CD4-positive, CD25-positive, alpha-beta regulatory T cell (primary cell): ENCODE measurements around the gene ST6GALNAC4. TPM values are rescaled to one million over a fixed set of nuclear protein-coding genes. Genes with fewer than 3 reads are reported as not detected.

Experiments
- ATAC-seq, 2 donors: fragments of 150-1000 bp; cut with Tn5 transposase; one replicate each; pipeline ENCODE4 v1.10.0; 2021; ENCODE audit warnings: low read depth in 2 of 2, moderate number of reproducible peaks in 2 of 2, moderate library complexity in 1 of 2
- DNase-seq, 3 donors: peaks; one replicate each; pipeline versions ENCODE4 v3.0.0 to v3.0.0-alpha.2; 2012 to 2022; ENCODE audit warnings: mixed read lengths in 1 of 3
- H3K27ac ChIP-seq: one replicate; pipeline ENCODE4 v1.7.0; 2013; ENCODE audit warnings: mild to moderate bottlenecking, low read length; ENCODE audit not compliant: insufficient read depth, poor library complexity, severe bottlenecking
- H3K27me3 ChIP-seq: one replicate; pipeline ENCODE4 v1.7.0; 2013; ENCODE audit warnings: low read length; ENCODE audit not compliant: control insufficient read depth, insufficient read depth
- H3K36me3 ChIP-seq: one replicate; pipeline ENCODE4 v1.7.0; 2013; ENCODE audit warnings: mild to moderate bottlenecking, low read length, moderate library complexity; ENCODE audit not compliant: control insufficient read depth, insufficient read depth
- H3K4me1 ChIP-seq: 2 replicates; pipeline ENCODE4 v1.7.0; 2013; ENCODE audit warnings: mild to moderate bottlenecking, low read length; ENCODE audit not compliant: insufficient read depth, control insufficient read depth, poor library complexity, severe bottlenecking
- H3K4me3 ChIP-seq: one replicate; pipeline ENCODE4 v1.7.0; 2013; ENCODE audit warnings: low read depth, mild to moderate bottlenecking, low read length, moderate library complexity
- H3K9me3 ChIP-seq, 2 experiments: 1 replicate in 1 of 2; 2 replicates in 1 of 2; pipeline ENCODE4 v1.7.0; 2013; ENCODE audit warnings: low read length in 2 of 2, mild to moderate bottlenecking in 1 of 2, moderate library complexity in 1 of 2; ENCODE audit not compliant: control insufficient read depth in 2 of 2
- H3K27ac Mint-ChIP-seq, 3 donors: one replicate each; pipeline ENCODE4 v1.8.0; 2020 to 2022; ENCODE audit warnings: mild to moderate bottlenecking in 3 of 3, mixed read lengths in 3 of 3, moderate library complexity in 2 of 3
- H3K27me3 Mint-ChIP-seq: one replicate; pipeline ENCODE4 v1.8.0; 2022; ENCODE audit warnings: mild to moderate bottlenecking, mixed read lengths
- H3K36me3 Mint-ChIP-seq: one replicate; pipeline ENCODE4 v1.8.0; 2020; ENCODE audit warnings: mixed read lengths
- H3K4me1 Mint-ChIP-seq, 4 donors: one replicate each; pipeline ENCODE4 v1.8.0; 2020 to 2022; ENCODE audit warnings: mixed read lengths in 4 of 4, mild to moderate bottlenecking in 1 of 4
- H3K4me3 Mint-ChIP-seq, 4 donors: one replicate each; pipeline ENCODE4 v1.8.0; 2020 to 2022; ENCODE audit warnings: mild to moderate bottlenecking in 4 of 4, mixed read lengths in 4 of 4, moderate library complexity in 3 of 4
- H3K9me3 Mint-ChIP-seq, 7 donors: one replicate each; pipeline ENCODE4 v1.8.0; 2020 to 2022; ENCODE audit warnings: mixed read lengths in 7 of 7, mild to moderate bottlenecking in 3 of 7, moderate library complexity in 2 of 7
- polyA plus RNA-seq, 4 donors: library from polyadenylated mRNA; unstranded; fragments of 300-500 nt; fragmentation: Illumina TruSeq; gene quantifications; one replicate each; pipeline ENCODE4 v1.2.3, GENCODE V29; 2021
- total RNA-seq: library from RNA; stranded (reverse); gene quantifications from one replicate; pipeline ENCODE4 v1.2.3, GENCODE V29; 2022

The ST6GALNAC4 gene
- total and polyA plus RNA-seq, 5 donors from 2014 or later, result 23.1 to 31.6 (median 23.8) TPM

- Mint-ChIP-seq H3K27ac (peak overlapping the region in 2 of 3 donors; percentile 20 to 94), H3K4me1 (peaks cover 0 to 57% (median 27%) of the 10 kb centered on the region in 4 donors), H3K27me3 (no peaks in the 10 kb centered on the region), H3K9me3 (no peaks in the 10 kb centered on the region), H3K36me3 (peaks cover 21% of the 10 kb centered on the region), H3K4me3 (peak overlapping the region in 1 of 4 donors; percentile 67)
- DNase-seq, result no peak
- H3K4me1 ChIP-seq, result peaks cover 58% of the 10 kb centered on the region
- no peak overlapping the region for H3K4me3 ChIP-seq
- H3K36me3 ChIP-seq, result peaks cover 7% of the 10 kb centered on the region
- no peak for ATAC-seq
- H3K27ac ChIP-seq, result peak overlapping the region; percentile 73
- no peaks in the 10 kb centered on the region for H3K27me3 ChIP-seq
- no peaks in the 10 kb centered on the region for H3K9me3 ChIP-seq
These were observed 4.5 kb downstream of the ST6GALNAC4 start for GRCh38 chr9:127912296-127912695.

- Histone ChIP-seq H3K9me3 (no peaks in the 10 kb centered on the region), H3K27me3 (no peaks in the 10 kb centered on the region), H3K4me3 (no peak overlapping the region), H3K36me3 (peaks cover 7% of the 10 kb centered on the region), H3K4me1 (peaks cover 61% of the 10 kb centered on the region), H3K27ac (peak overlapping the region; percentile 73)
- peak overlapping the region; percentile 36 to 91 (median 76) for H3K4me3 Mint-ChIP-seq
- H3K27ac Mint-ChIP-seq, result peak overlapping the region; percentile 94 to 98 (median 95)
- H3K9me3 Mint-ChIP-seq, result no peaks in the 10 kb centered on the region
- ATAC-seq (no peak), DNase-seq (peak in 1 of 3 donors; percentile 39)
- no peaks in the 10 kb centered on the region for H3K27me3 Mint-ChIP-seq
- H3K36me3 Mint-ChIP-seq, result peaks cover 21% of the 10 kb centered on the region
- H3K4me1 Mint-ChIP-seq, result peaks cover 4 to 65% (median 28%) of the 10 kb centered on the region in 4 donors
These were observed 6.1 kb downstream of the ST6GALNAC4 start for GRCh38 chr9:127910613-127911205.

- ATAC-seq (no peak), DNase-seq (no peak)
- H3K27ac ChIP-seq, result peak overlapping the region; percentile 73
- H3K36me3 ChIP-seq, result peaks cover 7% of the 10 kb centered on the region
- H3K9me3 ChIP-seq, result no peaks in the 10 kb centered on the region
- Mint-ChIP-seq H3K4me1 (peaks cover 4 to 65% (median 31%) of the 10 kb centered on the region in 4 donors), H3K27me3 (no peaks in the 10 kb centered on the region), H3K4me3 (peak overlapping the region in 1 of 4 donors; percentile 32), H3K27ac (peak overlapping the region in 1 of 3 donors; percentile 71), H3K9me3 (no peaks in the 10 kb centered on the region), H3K36me3 (peaks cover 21% of the 10 kb centered on the region)
- no peaks in the 10 kb centered on the region for H3K27me3 ChIP-seq
- no peak overlapping the region for H3K4me3 ChIP-seq
- H3K4me1 ChIP-seq, result peaks cover 61% of the 10 kb centered on the region
These were observed 7.0 kb downstream of the ST6GALNAC4 start for GRCh38 chr9:127909839-127910273.

- Histone ChIP-seq H3K27me3 (no peaks in the 10 kb centered on the region), H3K4me3 (no peak overlapping the region), H3K27ac (peak overlapping the region; percentile 23), H3K36me3 (peaks cover 3% of the 10 kb centered on the region), H3K9me3 (no peaks in the 10 kb centered on the region), H3K4me1 (peaks cover 68% of the 10 kb centered on the region)
- no peak for DNase-seq
- Mint-ChIP-seq H3K4me3 (no peak overlapping the region), H3K9me3 (no peaks in the 10 kb centered on the region), H3K27me3 (no peaks in the 10 kb centered on the region), H3K36me3 (peaks cover 17% of the 10 kb centered on the region), H3K27ac (peak overlapping the region in 2 of 3 donors; percentile 44 to 100), H3K4me1 (peaks cover 4 to 67% (median 35%) of the 10 kb centered on the region in 4 donors)
- ATAC-seq, result no peak
These were observed 8.2 kb downstream of the ST6GALNAC4 start for GRCh38 chr9:127908660-127908926.

GRCh38 chr9:127907867-127908659 lies 8.8 kb downstream of the ST6GALNAC4 start:
- DNase-seq, result no peak
- H3K4me1 ChIP-seq, result peaks cover 73% of the 10 kb centered on the region
- Mint-ChIP-seq H3K36me3 (peaks cover 16% of the 10 kb centered on the region), H3K4me3 (no peak overlapping the region), H3K9me3 (no peaks in the 10 kb centered on the region), H3K27ac (peak overlapping the region; percentile 84 to 100 (median 100)), H3K27me3 (no peaks in the 10 kb centered on the region), H3K4me1 (peaks cover 4 to 70% (median 38%) of the 10 kb centered on the region in 4 donors)
- H3K27ac ChIP-seq, result peak overlapping the region; percentile 98
- no peaks in the 10 kb centered on the region for H3K9me3 ChIP-seq
- peaks cover 3% of the 10 kb centered on the region for H3K36me3 ChIP-seq
- no peak overlapping the region for H3K4me3 ChIP-seq
- no peaks in the 10 kb centered on the region for H3K27me3 ChIP-seq
- no peak for ATAC-seq

GRCh38 chr9:127905788-127906191 lies 11.1 kb downstream of the ST6GALNAC4 start:
- Histone ChIP-seq H3K4me3 (peak overlapping the region; percentile 89), H3K27me3 (no peaks in the 10 kb centered on the region), H3K9me3 (no peaks in the 10 kb centered on the region), H3K27ac (peak overlapping the region; percentile 98), H3K36me3 (no peaks in the 10 kb centered on the region), H3K4me1 (peaks cover 68% of the 10 kb centered on the region)
- Mint-ChIP-seq H3K9me3 (no peaks in the 10 kb centered on the region), H3K27me3 (no peaks in the 10 kb centered on the region), H3K36me3 (peaks cover 1% of the 10 kb centered on the region), H3K27ac (peak overlapping the region; percentile 100), H3K4me1 (peaks cover 4 to 69% (median 31%) of the 10 kb centered on the region in 4 donors), H3K4me3 (peak overlapping the region; percentile 89 to 97 (median 95))
- ATAC-seq (peak; percentile 59 to 69), DNase-seq (peak; percentile 67 to 85 (median 74))

GRCh38 chr9:127905004-127905728 lies 11.7 kb downstream of the ST6GALNAC4 start:
- Mint-ChIP-seq H3K4me1 (peaks cover 4 to 64% (median 27%) of the 10 kb centered on the region in 4 donors), H3K36me3 (no peaks in the 10 kb centered on the region), H3K27me3 (no peaks in the 10 kb centered on the region), H3K9me3 (no peaks in the 10 kb centered on the region), H3K27ac (peak overlapping the region; percentile 100), H3K4me3 (peak overlapping the region; percentile 89 to 97 (median 95))
- ATAC-seq (peak; percentile 49 to 52), DNase-seq (peak; percentile 49 to 86 (median 57))
- Histone ChIP-seq H3K9me3 (no peaks in the 10 kb centered on the region), H3K27ac (peak overlapping the region; percentile 98), H3K27me3 (no peaks in the 10 kb centered on the region), H3K4me3 (peak overlapping the region; percentile 89), H3K4me1 (peaks cover 63% of the 10 kb centered on the region), H3K36me3 (no peaks in the 10 kb centered on the region)
